22Rv1 (cell line): Measurements from ENCODE around the gene TENM4.

Experiments used
- ZFX ChIP-seq: fragments of 450-650 bp; IDR thresholded peaks from 2 replicates; pipeline ENCODE4 v1.6.1; 2017; ENCODE audit warnings: antibody characterized with exemption, borderline replicate concordance
- TF ChIP-seq, protein P1 (sequence below): fragments of 450-650 bp; IDR thresholded peaks from 2 replicates; pipeline ENCODE4 v1.5.1; 2017; ENCODE audit warnings: mild to moderate bottlenecking

GRCh38 chr11:79019277-79019676 is 421.6 kb downstream of the TENM4 start:
- TF ChIP-seq, protein P1, sequence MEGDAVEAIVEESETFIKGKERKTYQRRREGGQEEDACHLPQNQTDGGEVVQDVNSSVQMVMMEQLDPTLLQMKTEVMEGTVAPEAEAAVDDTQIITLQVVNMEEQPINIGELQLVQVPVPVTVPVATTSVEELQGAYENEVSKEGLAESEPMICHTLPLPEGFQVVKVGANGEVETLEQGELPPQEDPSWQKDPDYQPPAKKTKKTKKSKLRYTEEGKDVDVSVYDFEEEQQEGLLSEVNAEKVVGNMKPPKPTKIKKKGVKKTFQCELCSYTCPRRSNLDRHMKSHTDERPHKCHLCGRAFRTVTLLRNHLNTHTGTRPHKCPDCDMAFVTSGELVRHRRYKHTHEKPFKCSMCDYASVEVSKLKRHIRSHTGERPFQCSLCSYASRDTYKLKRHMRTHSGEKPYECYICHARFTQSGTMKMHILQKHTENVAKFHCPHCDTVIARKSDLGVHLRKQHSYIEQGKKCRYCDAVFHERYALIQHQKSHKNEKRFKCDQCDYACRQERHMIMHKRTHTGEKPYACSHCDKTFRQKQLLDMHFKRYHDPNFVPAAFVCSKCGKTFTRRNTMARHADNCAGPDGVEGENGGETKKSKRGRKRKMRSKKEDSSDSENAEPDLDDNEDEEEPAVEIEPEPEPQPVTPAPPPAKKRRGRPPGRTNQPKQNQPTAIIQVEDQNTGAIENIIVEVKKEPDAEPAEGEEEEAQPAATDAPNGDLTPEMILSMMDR = no peak
- TF ChIP-seq ZFX = no peak
